Calu3 (cell line): ENCODE results near the gene FAM89B. TPM values are rescaled to one million over a fixed set of nuclear protein-coding genes. Genes with fewer than 3 reads are reported as not detected.

Source experiments
- BruUV-seq: library from RNA; stranded (reverse); fragments of 400-500 nt; replicated peaks from 2 replicates; lab custom pipeline; 2021; lab: Mats Ljungman, UMichigan
- CTCF ChIA-PET: fragments of 300-600 bp; sonication (Branson Sonifier 250); formaldehyde crosslinking; loops from one replicate; lab custom pipeline; 2022; ENCODE audit warnings: antibody characterized with exemption; lab: Charles Lee
- DNase-seq: peaks from one replicate; pipeline ENCODE4 v3.0.0; 2022
- H3K27ac Mint-ChIP-seq: one replicate; pipeline ENCODE4 v1.8.0; 2022; ENCODE audit warnings: mixed read lengths; ENCODE audit not compliant: unreplicated experiment
- H3K27me3 Mint-ChIP-seq: one replicate; pipeline ENCODE4 v1.8.0; 2022; ENCODE audit warnings: mixed read lengths; ENCODE audit not compliant: unreplicated experiment
- H3K36me3 Mint-ChIP-seq: one replicate; pipeline ENCODE4 v1.8.0; 2022; ENCODE audit warnings: mild to moderate bottlenecking, moderate library complexity, mixed read lengths; ENCODE audit not compliant: insufficient read depth, unreplicated experiment
- H3K4me1 Mint-ChIP-seq: one replicate; pipeline ENCODE4 v1.8.0; 2022; ENCODE audit warnings: mild to moderate bottlenecking, low read depth, mixed read lengths; ENCODE audit not compliant: unreplicated experiment
- H3K4me3 Mint-ChIP-seq: one replicate; pipeline ENCODE4 v1.8.0; 2022; ENCODE audit warnings: mild to moderate bottlenecking, low read depth, moderate library complexity, mixed read lengths; ENCODE audit not compliant: unreplicated experiment
- H3K9me3 Mint-ChIP-seq: one replicate; pipeline ENCODE4 v1.8.0; 2022; ENCODE audit warnings: low read depth, mixed read lengths; ENCODE audit not compliant: unreplicated experiment
- CTCF ChIP-seq: fragments of 200-600 bp; IDR thresholded peaks from one replicate; pipeline ENCODE4 v1.8.0; 2022; ENCODE audit warnings: antibody characterized with exemption; ENCODE audit not compliant: unreplicated experiment
- intact Hi-C: fragments of 100-400 bp; cut with micrococcal nuclease; formaldehyde crosslinking; loops from one replicate; pipeline ENCODE4 v1.10.0; 2022; ENCODE audit not compliant: unreplicated experiment
- total RNA-seq: library from RNA; stranded (reverse); gene quantifications from 2 replicates; pipeline ENCODE4 v1.2.3, GENCODE V29; 2022

Gene FAM89B
- total RNA-seq, 1 experiment from 2014 or later: 29.8 TPM

- intact Hi-C loops: no loop called here
- CTCF ChIA-PET: interaction anchor here (1.0 kb wide), 1 partner anchor 305 kb away, joined by 4 read pairs; the partner anchor contains the start of gene FIBP
- no peak for DNase-seq
- Mint-ChIP-seq H3K9me3 (no peaks in the 10 kb centered on the region), H3K36me3 (peaks cover 48% of the 10 kb centered on the region), H3K27me3 (no peaks in the 10 kb centered on the region), H3K4me3 (no peak overlapping the region), H3K4me1 (peaks cover 15% of the 10 kb centered on the region), H3K27ac (no peak overlapping the region)
- no peak for TF ChIP-seq CTCF
- BruUV-seq: no TSS peak
Observed at GRCh38 chr11:65583589-65583988, 11.3 kb downstream of the FAM89B start.

- no peak for TF ChIP-seq CTCF
- intact Hi-C loops: no loop called here
- BruUV-seq: no TSS peak
- DNase-seq: no peak
- Mint-ChIP-seq H3K27ac (no peak overlapping the region), H3K36me3 (peaks cover 50% of the 10 kb centered on the region), H3K9me3 (no peaks in the 10 kb centered on the region), H3K4me3 (no peak overlapping the region), H3K4me1 (peaks cover 16% of the 10 kb centered on the region), H3K27me3 (no peaks in the 10 kb centered on the region)
- CTCF ChIA-PET: interaction anchor here (1.0 kb wide), 1 partner anchor 304 kb away, joined by 4 read pairs; the partner anchor contains the start of gene FIBP
Observed at GRCh38 chr11:65584106-65584505, 11.8 kb downstream of the FAM89B start.

GRCh38 chr11:65584723-65585171 is 12.4 kb downstream of the FAM89B start:
- intact Hi-C loops: no loop called here
- DNase-seq: no peak
- peaks cover 16% of the 10 kb centered on the region for H3K4me1 Mint-ChIP-seq
- TF ChIP-seq CTCF: no peak
- no peaks in the 10 kb centered on the region for H3K27me3 Mint-ChIP-seq
- H3K27ac Mint-ChIP-seq: no peak overlapping the region
- CTCF ChIA-PET: no interaction called here
- H3K36me3 Mint-ChIP-seq: peaks cover 50% of the 10 kb centered on the region
- H3K4me3 Mint-ChIP-seq: no peak overlapping the region
- no TSS peak for BruUV-seq
- H3K9me3 Mint-ChIP-seq: no peaks in the 10 kb centered on the region

- no TSS peak for BruUV-seq
- DNase-seq: no peak
- no peak for TF ChIP-seq CTCF
- Mint-ChIP-seq H3K4me1 (peaks cover 16% of the 10 kb centered on the region), H3K27ac (no peak overlapping the region), H3K27me3 (no peaks in the 10 kb centered on the region), H3K9me3 (no peaks in the 10 kb centered on the region), H3K4me3 (no peak overlapping the region), H3K36me3 (peaks cover 50% of the 10 kb centered on the region)
- intact Hi-C loops: no loop called here
- CTCF ChIA-PET: no interaction called here
Observed at GRCh38 chr11:65585396-65586246, 13.3 kb downstream of the FAM89B start.
